ENCODE measurements around the gene CHCHD6. TPM values are rescaled to one million over a fixed set of nuclear protein-coding genes. Genes with fewer than 3 reads are reported as not detected.

Gene CHCHD6
- total RNA-seq, 4 donors from 2014 or later: 30.3 to 46.5 (median 33.6) TPM

DNA sequence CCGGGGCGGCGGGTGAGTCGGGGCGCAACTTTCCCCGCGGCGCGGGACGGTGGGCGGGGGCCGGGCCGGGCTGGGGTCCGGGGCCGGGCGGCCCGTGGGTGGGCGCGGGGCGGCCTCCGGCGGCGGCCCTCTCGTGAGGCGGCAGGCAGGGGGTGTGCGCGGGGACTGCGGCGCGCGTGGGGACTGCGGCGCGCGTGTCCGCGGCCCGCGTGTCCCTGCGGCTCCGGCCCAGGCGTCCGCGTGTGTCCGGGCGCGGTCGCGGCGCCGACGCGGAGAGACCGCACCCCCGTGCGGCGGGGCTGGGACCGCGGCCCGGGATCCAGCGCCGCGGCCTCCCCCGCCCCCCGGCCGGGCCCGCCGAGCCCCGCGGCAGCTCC lies 279.2 kb downstream of the CHCHD6 start:
- TF ChIP-seq, protein P1, sequence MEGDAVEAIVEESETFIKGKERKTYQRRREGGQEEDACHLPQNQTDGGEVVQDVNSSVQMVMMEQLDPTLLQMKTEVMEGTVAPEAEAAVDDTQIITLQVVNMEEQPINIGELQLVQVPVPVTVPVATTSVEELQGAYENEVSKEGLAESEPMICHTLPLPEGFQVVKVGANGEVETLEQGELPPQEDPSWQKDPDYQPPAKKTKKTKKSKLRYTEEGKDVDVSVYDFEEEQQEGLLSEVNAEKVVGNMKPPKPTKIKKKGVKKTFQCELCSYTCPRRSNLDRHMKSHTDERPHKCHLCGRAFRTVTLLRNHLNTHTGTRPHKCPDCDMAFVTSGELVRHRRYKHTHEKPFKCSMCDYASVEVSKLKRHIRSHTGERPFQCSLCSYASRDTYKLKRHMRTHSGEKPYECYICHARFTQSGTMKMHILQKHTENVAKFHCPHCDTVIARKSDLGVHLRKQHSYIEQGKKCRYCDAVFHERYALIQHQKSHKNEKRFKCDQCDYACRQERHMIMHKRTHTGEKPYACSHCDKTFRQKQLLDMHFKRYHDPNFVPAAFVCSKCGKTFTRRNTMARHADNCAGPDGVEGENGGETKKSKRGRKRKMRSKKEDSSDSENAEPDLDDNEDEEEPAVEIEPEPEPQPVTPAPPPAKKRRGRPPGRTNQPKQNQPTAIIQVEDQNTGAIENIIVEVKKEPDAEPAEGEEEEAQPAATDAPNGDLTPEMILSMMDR (IDR thresholded peaks at IDR 0.05): peak in 1 of 5 experiments; percentile 17
- TF ChIP-seq POLR2A (IDR thresholded peaks at IDR 0.05): no peak
- DNase-seq (ENCODE audit: low spot score in 2 of 2): no peak
- H3K4me1 ChIP-seq: peaks cover 0 to 53% (median 26%) of the 10 kb centered on the region in 4 donors
- 4% methylated on average over 11 of the region's 70 CpGs; no CpG with 5 or more reads in 1 of the 2 donors for WGBS, 2 donors
- peak overlapping the region; percentile 60 to 79 (median 72) for H3K4me3 ChIP-seq
- H3K36me3 ChIP-seq: peaks cover 0 to 2% (median 0%) of the 10 kb centered on the region in 3 donors
- no peaks in the 10 kb centered on the region for H3K9me3 ChIP-seq
- H3K27ac ChIP-seq: peak overlapping the region in 2 of 4 donors; percentile 21 to 73
- no peaks in the 10 kb centered on the region for H3K27me3 ChIP-seq

DNA sequence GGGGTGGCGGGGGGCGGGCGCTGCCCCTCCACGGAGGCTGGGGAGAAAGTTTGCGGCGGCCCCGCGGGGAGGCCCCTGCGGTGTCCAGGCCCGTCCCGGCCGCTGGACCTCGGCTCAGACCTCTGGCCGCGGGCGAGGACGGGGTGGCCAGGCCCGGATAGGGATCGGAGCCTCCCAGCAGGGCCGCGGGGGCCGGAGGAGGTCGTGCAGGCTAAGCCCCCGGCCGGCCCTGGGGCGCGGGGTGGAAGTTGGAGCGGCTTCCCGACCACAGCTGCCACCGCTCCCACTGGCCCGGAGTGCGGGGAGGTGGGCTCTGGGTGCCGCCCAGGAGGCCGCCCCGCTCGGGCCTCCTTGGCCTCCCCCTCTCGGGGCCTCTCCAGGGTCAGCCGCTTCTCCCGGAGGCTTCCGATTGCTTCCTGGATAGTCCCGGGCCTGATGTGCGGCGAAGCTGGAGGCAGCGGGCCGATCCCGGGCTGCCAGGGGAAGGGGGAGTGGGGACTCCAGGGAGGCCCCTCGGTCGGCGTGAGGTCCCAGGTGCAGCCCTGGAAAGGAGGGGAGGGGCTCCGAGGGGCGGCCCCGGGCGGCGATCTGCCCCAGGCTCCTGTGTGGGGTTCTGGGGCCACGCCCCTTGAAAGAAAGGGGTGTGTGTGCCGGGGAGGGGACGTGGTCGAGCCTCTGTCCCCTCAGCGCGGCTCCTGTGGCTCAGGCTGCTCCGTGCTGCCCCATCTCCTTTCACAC lies 279.8 kb downstream of the CHCHD6 start:
- H3K27me3 ChIP-seq: no peaks in the 10 kb centered on the region
- peak overlapping the region; percentile 60 to 79 (median 72) for H3K4me3 ChIP-seq
- peak overlapping the region; percentile 21 to 75 (median 72) for H3K27ac ChIP-seq
- peaks cover 0 to 8% (median 0%) of the 10 kb centered on the region in 3 donors for H3K36me3 ChIP-seq
- no peaks in the 10 kb centered on the region for H3K9me3 ChIP-seq
- no peak for DNase-seq (ENCODE audit: low spot score in 2 of 2)
- peaks cover 0 to 53% (median 26%) of the 10 kb centered on the region in 4 donors for H3K4me1 ChIP-seq
- 0% methylated on average over 16 to 39 of the region's 61 CpGs for WGBS, 2 donors
- no peak for TF ChIP-seq POLR2A (IDR thresholded peaks at IDR 0.05)
- TF ChIP-seq, protein P1 (IDR thresholded peaks at IDR 0.05): peak in 1 of 5 experiments; percentile 17

DNA sequence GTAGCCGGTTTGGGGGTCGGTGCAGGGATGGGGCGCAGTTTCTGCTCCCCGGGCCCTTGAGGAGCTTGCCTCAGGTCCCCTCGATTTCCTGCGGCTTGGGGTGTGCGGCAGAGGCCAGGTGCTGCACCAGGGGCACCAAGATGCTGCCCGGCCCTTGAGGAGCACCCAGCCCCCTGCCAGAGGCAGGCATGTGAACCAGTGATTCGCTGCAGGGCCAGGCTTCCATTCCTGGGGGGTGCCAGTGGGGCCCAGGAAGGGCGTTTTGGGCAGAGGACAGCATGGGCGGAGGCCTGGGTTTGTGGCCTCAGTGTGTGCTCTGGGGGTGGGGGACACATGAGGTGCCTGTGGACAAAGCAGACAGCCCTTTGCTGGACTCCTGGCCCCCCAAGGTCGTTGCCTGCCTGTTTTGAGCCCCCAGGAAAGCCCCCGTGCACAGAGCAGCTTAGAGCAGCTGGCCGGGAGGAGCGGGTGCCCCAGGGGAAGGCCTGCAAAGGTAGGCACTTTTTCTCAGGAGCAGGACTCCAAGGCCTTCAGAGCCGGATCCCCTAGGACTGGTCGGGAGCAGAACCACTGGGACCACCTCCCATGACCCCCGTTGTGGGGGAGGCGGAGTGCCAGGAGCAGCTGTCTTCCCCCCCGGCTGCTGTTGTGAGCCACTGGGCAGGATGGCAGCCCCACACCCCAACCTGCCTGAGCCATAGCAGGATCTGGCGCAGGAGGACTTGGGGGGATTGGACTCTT lies 280.5 kb downstream of the CHCHD6 start:
- 47 to 64% methylated on average over 11 to 13 of the region's 21 CpGs for WGBS, 2 donors

DNA sequence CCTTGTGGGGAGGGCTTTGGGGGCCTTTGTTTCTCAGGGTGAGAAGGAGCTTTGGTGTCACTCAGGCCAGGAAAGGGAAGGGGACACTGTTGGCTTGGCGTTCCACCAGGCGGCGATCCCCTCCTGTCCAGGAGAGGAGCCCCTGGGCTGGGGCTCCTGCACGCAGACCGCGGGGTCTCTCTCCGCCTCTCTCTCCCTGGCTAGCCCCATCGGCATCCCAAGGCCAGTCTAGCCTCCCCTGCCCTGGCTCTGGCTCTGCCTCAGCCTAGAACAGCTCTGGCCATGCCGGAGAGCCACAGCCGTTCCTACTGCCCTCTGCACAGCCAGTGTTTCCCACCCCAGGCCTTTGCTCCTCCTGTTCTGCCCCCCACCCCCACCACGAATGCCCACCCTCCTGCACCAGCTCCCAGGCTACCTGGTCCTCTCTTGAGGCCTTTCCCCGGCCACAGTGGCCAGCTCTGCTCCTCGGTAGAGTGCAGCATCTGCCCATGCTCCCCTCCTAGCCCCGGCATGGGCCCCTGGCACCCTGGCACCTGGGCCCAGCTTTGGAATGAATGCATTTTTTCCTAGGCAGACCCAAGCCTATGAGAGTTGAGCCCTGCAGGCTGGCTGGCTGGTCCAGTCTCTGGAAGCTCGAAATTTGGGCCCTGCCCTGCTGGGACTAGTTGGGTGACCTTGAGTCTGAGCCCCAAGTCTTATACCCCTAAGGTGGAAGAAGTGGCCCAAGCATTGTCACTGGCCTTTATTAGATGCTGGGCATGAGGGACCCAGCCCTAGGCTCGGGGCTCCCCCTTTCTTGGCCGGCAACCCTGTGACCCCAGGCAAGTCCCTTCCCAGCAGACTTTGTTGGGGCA lies 281.3 kb downstream of the CHCHD6 start:
- H3K9me3 ChIP-seq: no peaks in the 10 kb centered on the region
- H3K4me3 ChIP-seq: peak overlapping the region in 1 of 4 donors; percentile 69
- peaks cover 0 to 23% (median 0%) of the 10 kb centered on the region in 3 donors for H3K36me3 ChIP-seq
- peak overlapping the region in 3 of 4 donors; percentile 19 to 73 (median 71) for H3K27ac ChIP-seq
- 83 to 86% methylated on average over 17 of the region's 17 CpGs for WGBS, 2 donors
- peaks cover 0 to 59% (median 26%) of the 10 kb centered on the region in 4 donors for H3K4me1 ChIP-seq
- H3K27me3 ChIP-seq: no peaks in the 10 kb centered on the region
- TF ChIP-seq, protein P1 (IDR thresholded peaks at IDR 0.05): no peak
- no peak for TF ChIP-seq EP300 (IDR thresholded peaks at IDR 0.05)
- TF ChIP-seq POLR2A (IDR thresholded peaks at IDR 0.05): no peak
- no peak for DNase-seq (ENCODE audit: low spot score in 2 of 2)

More for the DNA sequence above, 280.5 kb downstream of the CHCHD6 start:
- DNase-seq (ENCODE audit: low spot score in 2 of 2): no peak
- no peak for TF ChIP-seq EP300 (IDR thresholded peaks at IDR 0.05)
- TF ChIP-seq, protein P1 (IDR thresholded peaks at IDR 0.05): no peak
- no peak for TF ChIP-seq POLR2A (IDR thresholded peaks at IDR 0.05)
- peaks cover 0 to 53% (median 26%) of the 10 kb centered on the region in 4 donors for H3K4me1 ChIP-seq
- peak overlapping the region; percentile 60 to 79 (median 72) for H3K4me3 ChIP-seq
- no peaks in the 10 kb centered on the region for H3K9me3 ChIP-seq
- H3K27me3 ChIP-seq: no peaks in the 10 kb centered on the region
- H3K36me3 ChIP-seq: peaks cover 0 to 15% (median 0%) of the 10 kb centered on the region in 3 donors
- peak overlapping the region; percentile 21 to 75 (median 72) for H3K27ac ChIP-seq
